Left lung (tissue), 10 donors: ENCODE results near the gene CD19. TPM values are rescaled to one million over a fixed set of nuclear protein-coding genes. Genes with fewer than 3 reads are reported as not detected.

Source experiments
- ATAC-seq: fragments of 200-7000 bp; cut with Tn5 transposase; one replicate; pipeline ENCODE4 v1.9.1; 2020; ENCODE audit warnings: moderate library complexity
- DNase-seq, 4 donors: peaks; one replicate each; pipeline ENCODE4 v3.0.0-alpha.2; 2013 to 2020
- H3K27ac ChIP-seq, 2 donors: fragments of 200-600 bp; sonication (generic) in 1 of 2; one replicate each; pipeline versions ENCODE4 v1.5.0 to v1.8.0; 2020 to 2021
- H3K27me3 ChIP-seq, 2 donors: fragments of 200-600 bp; sonication (generic) in 1 of 2; one replicate each; pipeline versions ENCODE4 v1.5.0 to v1.8.0; 2020 to 2021
- H3K36me3 ChIP-seq, 2 donors: fragments of 200-600 bp; sonication (generic) in 1 of 2; one replicate each; pipeline versions ENCODE4 v1.5.0 to v1.8.0; 2020 to 2021
- H3K4me1 ChIP-seq, 2 donors: fragments of 200-600 bp; one replicate each; pipeline ENCODE4 v1.8.0; 2021
- H3K4me3 ChIP-seq, 2 donors: fragments of 200-600 bp; sonication (generic) in 1 of 2; one replicate each; pipeline versions ENCODE4 v1.5.0 to v1.8.0; 2020 to 2021; ENCODE audit warnings: mild to moderate bottlenecking in 1 of 2
- H3K9me3 ChIP-seq, 2 donors: fragments of 200-600 bp; sonication (generic) in 1 of 2; one replicate each; pipeline versions ENCODE4 v1.5.0 to v1.8.0; 2020 to 2021
- intact Hi-C, 2 donors: fragments of 100-400 bp; cut with DNase I; formaldehyde crosslinking; loops; one replicate each; pipeline versions ENCODE4 v1.11.2 to v1.14.2; 2022
- polyA plus RNA-seq, 6 donors: library from polyadenylated mRNA; unstranded; fragments of 120-200 nt; gene quantifications; one replicate each; pipeline ENCODE4 v1.2.1, GENCODE V29; 2013; ENCODE audit not compliant: insufficient read length in 6 of 6
- total RNA-seq, 2 donors: library from RNA; stranded (reverse); fragmentation: NEBNext Ultra II Directional; extraction: Animal tissue kit (Norgen Biotek cat#: 25700); gene quantifications; one replicate each; pipeline ENCODE4 v1.2.1, GENCODE V29; 2021
- TF ChIP-seq, protein P1 (sequence below), 2 donors: fragments of 200-600 bp; sonication (generic) in 1 of 2; IDR thresholded peaks; one replicate each; pipeline versions ENCODE4 v1.5.0 to v1.8.0; 2021; ENCODE audit warnings: antibody characterized with exemption in 2 of 2
- donor health status: DM: no; HTN: yes; CAD: no.
- donor health status: DM: no; HTN: no; CAD: no.

The CD19 gene
- total and polyA plus RNA-seq, 8 donors: 0.29 to 0.85 (median 0.51) TPM

DNA sequence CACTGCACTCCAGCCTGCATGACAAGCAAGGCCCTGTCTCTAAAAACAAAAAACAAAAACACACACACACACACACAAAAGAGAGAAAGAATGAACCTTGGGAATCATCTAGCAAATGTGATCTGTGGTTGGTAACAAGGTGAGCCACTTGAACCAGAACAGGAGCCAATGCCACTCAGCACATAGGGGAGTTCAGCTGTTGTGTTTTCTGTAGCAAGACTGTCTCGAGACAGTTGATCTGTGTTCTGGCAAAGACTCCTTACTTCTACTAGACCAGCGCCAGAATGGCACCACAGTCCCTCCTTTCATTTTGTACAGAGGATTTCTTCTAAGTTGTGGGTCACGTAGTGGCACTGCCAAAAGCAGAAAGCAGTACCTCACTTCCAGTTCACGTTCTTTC lies 32.8 kb upstream of the CD19 start:
- no peaks in the 10 kb centered on the region for H3K9me3 ChIP-seq
- TF ChIP-seq, protein P1, sequence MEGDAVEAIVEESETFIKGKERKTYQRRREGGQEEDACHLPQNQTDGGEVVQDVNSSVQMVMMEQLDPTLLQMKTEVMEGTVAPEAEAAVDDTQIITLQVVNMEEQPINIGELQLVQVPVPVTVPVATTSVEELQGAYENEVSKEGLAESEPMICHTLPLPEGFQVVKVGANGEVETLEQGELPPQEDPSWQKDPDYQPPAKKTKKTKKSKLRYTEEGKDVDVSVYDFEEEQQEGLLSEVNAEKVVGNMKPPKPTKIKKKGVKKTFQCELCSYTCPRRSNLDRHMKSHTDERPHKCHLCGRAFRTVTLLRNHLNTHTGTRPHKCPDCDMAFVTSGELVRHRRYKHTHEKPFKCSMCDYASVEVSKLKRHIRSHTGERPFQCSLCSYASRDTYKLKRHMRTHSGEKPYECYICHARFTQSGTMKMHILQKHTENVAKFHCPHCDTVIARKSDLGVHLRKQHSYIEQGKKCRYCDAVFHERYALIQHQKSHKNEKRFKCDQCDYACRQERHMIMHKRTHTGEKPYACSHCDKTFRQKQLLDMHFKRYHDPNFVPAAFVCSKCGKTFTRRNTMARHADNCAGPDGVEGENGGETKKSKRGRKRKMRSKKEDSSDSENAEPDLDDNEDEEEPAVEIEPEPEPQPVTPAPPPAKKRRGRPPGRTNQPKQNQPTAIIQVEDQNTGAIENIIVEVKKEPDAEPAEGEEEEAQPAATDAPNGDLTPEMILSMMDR (IDR thresholded peaks at IDR 0.05): no peak

DNA sequence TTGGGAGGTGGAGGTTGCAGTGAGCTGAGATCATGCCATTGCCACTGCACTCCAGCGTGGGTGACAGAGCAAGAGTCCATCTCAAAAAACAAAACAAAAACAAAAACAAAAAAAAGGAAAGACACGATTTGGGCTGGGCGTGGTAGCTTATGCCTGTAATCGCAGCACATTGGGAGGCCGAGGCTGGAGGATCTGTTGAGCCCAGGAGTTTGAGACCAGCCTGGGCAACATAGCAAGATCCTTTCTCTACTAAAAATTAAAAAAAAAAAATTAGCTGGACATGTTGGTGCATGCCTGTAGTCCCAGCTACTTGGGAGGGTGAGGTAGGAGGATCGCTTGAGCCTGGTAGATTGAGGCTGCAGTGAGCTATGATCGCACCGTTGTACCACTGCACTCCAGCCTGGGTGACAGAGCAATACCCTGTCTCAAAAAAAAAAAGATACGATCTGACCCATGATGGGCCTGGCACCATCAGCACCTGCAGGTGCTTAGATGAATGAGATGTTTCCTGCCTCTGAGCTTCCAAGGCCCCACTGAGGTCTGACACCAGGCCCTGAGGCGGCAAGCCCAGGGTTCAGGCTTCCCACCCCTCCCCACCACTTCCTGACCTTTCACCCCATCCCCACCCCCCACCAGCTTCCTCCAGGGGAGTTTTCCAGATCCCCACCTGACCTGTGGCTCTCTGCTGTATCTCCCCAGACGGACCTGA lies 31.7 kb upstream of the CD19 start:
- intact Hi-C loops: no loop called here
- no peaks in the 10 kb centered on the region for H3K4me1 ChIP-seq
- H3K36me3 ChIP-seq: peaks cover 0 to 11% of the 10 kb centered on the region in 2 donors
- ATAC-seq (no peak), DNase-seq (no peak)
- H3K9me3 ChIP-seq: no peaks in the 10 kb centered on the region
- TF ChIP-seq, protein P1 (IDR thresholded peaks at IDR 0.05): no peak
- H3K4me3 ChIP-seq: no peak overlapping the region
- no peaks in the 10 kb centered on the region for H3K27me3 ChIP-seq
- H3K27ac ChIP-seq: no peak overlapping the region

More for the DNA sequence above, 32.8 kb upstream of the CD19 start:
- no peak overlapping the region for H3K27ac ChIP-seq
- H3K27me3 ChIP-seq: no peaks in the 10 kb centered on the region
- H3K4me3 ChIP-seq: no peak overlapping the region
- ATAC-seq (no peak), DNase-seq (no peak)
- H3K36me3 ChIP-seq: no peaks in the 10 kb centered on the region
- intact Hi-C loops: no loop called here
- H3K4me1 ChIP-seq: no peaks in the 10 kb centered on the region

GRCh38 chr16:28900601-28901000 lies 31.2 kb upstream of the CD19 start:
- no peak for ATAC-seq
- no peak overlapping the region for H3K27ac ChIP-seq
- H3K4me3 ChIP-seq: no peak overlapping the region
- no peak for DNase-seq
- no peaks in the 10 kb centered on the region for H3K4me1 ChIP-seq
- intact Hi-C loops: no loop called here
- TF ChIP-seq, protein P1 (IDR thresholded peaks at IDR 0.05): no peak
- no peaks in the 10 kb centered on the region for H3K27me3 ChIP-seq
- peaks cover 0 to 16% of the 10 kb centered on the region in 2 donors for H3K36me3 ChIP-seq
- H3K9me3 ChIP-seq: no peaks in the 10 kb centered on the region

GRCh38 chr16:28901862-28902261 lies 29.9 kb upstream of the CD19 start:
- TF ChIP-seq, protein P1 (IDR thresholded peaks at IDR 0.05): no peak
- no peak overlapping the region for H3K4me3 ChIP-seq
- peaks cover 0 to 29% of the 10 kb centered on the region in 2 donors for H3K36me3 ChIP-seq
- H3K27me3 ChIP-seq: no peaks in the 10 kb centered on the region
- DNase-seq (no peak), ATAC-seq (no peak)
- no peaks in the 10 kb centered on the region for H3K4me1 ChIP-seq
- intact Hi-C loops: no loop called here
- no peaks in the 10 kb centered on the region for H3K9me3 ChIP-seq
- H3K27ac ChIP-seq: no peak overlapping the region

DNA sequence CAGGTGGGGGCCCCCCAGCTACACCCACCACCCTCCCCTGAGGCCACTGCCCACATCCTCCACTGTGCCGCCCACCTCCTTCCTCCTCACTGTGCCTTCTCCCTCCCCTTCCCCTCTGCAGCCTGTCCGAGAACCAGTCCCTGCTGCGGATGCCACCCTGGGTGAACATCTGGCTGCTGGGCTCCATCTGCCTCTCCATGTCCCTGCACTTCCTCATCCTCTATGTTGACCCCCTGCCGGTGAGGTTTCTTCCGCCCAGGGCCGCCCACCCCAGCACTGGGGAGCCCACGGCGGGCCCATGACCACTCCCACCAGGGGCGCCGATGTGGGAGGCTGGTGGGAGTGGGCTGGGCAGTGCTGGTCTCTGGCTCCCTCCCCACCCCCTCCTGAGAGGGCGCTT lies 28.9 kb upstream of the CD19 start:
- no peak for DNase-seq

More for the DNA sequence above, 28.9 kb upstream of the CD19 start:
- Histone ChIP-seq H3K36me3 (peaks cover 0 to 39% of the 10 kb centered on the region in 2 donors), H3K4me1 (no peaks in the 10 kb centered on the region), H3K27me3 (no peaks in the 10 kb centered on the region), H3K9me3 (no peaks in the 10 kb centered on the region), H3K27ac (no peak overlapping the region), H3K4me3 (no peak overlapping the region)
- TF ChIP-seq, protein P1 (IDR thresholded peaks at IDR 0.05): no peak
- intact Hi-C loops: no loop called here
- ATAC-seq: no peak
